ENCODE measurements around the gene ARHGAP26.

The ARHGAP26 gene

DNA sequence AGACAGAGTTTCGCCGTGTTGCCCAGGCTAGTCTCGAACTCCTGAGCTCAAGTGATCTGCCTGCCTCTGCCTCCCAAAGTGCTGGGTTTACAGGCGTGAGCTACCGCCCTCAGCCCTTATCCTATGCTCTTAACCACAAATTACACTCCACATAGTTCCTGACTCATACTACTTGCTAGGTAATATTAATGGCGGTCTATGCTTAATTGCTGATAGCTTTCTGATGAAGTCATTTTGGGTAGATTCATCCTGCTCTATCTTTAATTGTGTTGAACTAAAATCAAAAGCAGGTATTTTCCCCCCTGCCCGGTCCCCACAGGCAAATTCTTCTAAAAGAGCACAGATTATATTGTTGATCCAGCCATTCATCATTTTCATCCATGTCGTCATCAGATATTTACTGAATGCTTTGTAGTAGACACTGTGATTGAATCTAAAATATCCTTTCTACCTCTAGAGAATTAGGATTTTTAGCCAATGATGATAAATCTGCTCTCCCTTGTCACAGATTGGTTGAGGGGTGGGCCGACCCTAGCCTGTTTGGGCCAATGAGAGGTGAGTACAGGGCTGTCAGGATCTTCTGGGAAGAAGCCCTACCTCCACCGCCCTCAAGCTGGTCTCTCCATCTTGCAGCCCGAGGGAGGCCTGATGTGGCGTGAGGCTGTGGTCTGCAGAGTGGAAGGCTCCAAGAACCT, 488.5 kb downstream of the ARHGAP26 start:
- H3K27me3 ChIP-seq (ENCODE audit: control insufficient read depth, insufficient read depth, low read length), result no peaks in the 10 kb centered on the region
- no peaks in the 10 kb centered on the region for H3K9me3 ChIP-seq (ENCODE audit: control insufficient read depth, insufficient read depth, low read length)
- H3K4me1 ChIP-seq (ENCODE audit: control insufficient read depth, insufficient read depth, low read length), result no peaks in the 10 kb centered on the region
- H3K9ac ChIP-seq (ENCODE audit: low read depth, low read length), result no peak overlapping the region
- H3K27ac ChIP-seq (ENCODE audit: low read depth, low read length), result no peak overlapping the region
- H3K4me3 ChIP-seq (ENCODE audit: low read depth, low read length), result no peak overlapping the region
- no peaks in the 10 kb centered on the region for H3K36me3 ChIP-seq (ENCODE audit: control insufficient read depth, insufficient read depth, low read length)

DNA sequence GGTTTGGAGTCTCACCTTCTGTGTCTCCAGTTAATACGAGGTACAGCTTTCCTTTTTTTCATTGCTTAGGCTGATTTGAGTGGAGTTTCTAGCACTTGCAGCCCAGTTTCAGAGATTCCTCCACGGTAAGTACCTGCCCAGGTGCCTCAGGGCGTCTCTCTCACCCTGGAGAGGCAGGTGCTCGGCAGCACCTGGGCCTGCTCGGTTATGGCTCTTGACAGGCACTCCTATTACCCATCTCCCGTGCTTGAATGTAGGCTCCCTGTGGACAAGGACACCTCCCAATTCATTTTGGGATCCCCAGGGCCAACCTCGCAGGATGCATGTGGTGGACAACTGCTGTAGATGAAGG, 489.1 kb downstream of the ARHGAP26 start:
- H3K36me3 ChIP-seq (ENCODE audit: control insufficient read depth, insufficient read depth, low read length), result no peaks in the 10 kb centered on the region

DNA sequence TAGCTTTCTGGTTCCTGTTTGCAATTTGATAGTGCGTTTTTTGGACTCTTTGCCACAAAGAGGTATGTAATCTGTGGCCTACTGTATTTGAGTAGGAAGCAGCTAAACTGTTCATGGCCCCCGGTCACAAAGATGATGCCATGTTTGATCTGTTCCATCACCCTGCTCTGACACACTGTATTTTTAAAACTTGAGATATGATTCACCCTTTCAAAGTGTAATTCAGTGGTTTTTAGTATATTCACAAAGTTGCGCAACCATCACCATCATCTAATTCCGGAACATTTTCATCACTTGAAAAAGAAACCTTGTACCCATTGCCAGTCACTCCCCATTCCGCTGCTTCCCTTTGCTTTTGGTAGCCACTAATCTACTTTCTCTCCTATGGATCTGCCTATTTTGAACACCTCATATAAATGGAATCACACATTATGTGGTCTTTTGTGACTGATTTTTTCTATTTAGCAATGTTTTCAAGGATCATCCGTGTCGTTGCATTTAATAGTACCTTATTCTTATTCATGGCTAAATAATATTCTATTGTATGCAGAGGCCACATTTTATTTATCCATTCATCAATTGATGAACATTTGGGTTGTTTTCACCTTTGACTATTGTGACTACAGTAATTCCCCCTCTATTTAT, 491.7 kb downstream of the ARHGAP26 start:
- no peak overlapping the region for H3K4me3 ChIP-seq (ENCODE audit: low read depth, low read length)
- no peaks in the 10 kb centered on the region for H3K36me3 ChIP-seq (ENCODE audit: control insufficient read depth, insufficient read depth, low read length)
- H3K4me1 ChIP-seq (ENCODE audit: control insufficient read depth, insufficient read depth, low read length), result no peaks in the 10 kb centered on the region
- H3K9me3 ChIP-seq (ENCODE audit: control insufficient read depth, insufficient read depth, low read length), result no peaks in the 10 kb centered on the region
- no peaks in the 10 kb centered on the region for H3K27me3 ChIP-seq (ENCODE audit: control insufficient read depth, insufficient read depth, low read length)
- H3K27ac ChIP-seq (ENCODE audit: low read depth, low read length), result no peak overlapping the region
- H3K9ac ChIP-seq (ENCODE audit: low read depth, low read length), result no peak overlapping the region

More for the DNA sequence above, 489.1 kb downstream of the ARHGAP26 start:
- no peaks in the 10 kb centered on the region for H3K4me1 ChIP-seq (ENCODE audit: control insufficient read depth, insufficient read depth, low read length)
- no peak overlapping the region for H3K27ac ChIP-seq (ENCODE audit: low read depth, low read length)
- no peak overlapping the region for H3K4me3 ChIP-seq (ENCODE audit: low read depth, low read length)
- no peaks in the 10 kb centered on the region for H3K27me3 ChIP-seq (ENCODE audit: control insufficient read depth, insufficient read depth, low read length)
- no peak overlapping the region for H3K9ac ChIP-seq (ENCODE audit: low read depth, low read length)
- no peaks in the 10 kb centered on the region for H3K9me3 ChIP-seq (ENCODE audit: control insufficient read depth, insufficient read depth, low read length)

DNA sequence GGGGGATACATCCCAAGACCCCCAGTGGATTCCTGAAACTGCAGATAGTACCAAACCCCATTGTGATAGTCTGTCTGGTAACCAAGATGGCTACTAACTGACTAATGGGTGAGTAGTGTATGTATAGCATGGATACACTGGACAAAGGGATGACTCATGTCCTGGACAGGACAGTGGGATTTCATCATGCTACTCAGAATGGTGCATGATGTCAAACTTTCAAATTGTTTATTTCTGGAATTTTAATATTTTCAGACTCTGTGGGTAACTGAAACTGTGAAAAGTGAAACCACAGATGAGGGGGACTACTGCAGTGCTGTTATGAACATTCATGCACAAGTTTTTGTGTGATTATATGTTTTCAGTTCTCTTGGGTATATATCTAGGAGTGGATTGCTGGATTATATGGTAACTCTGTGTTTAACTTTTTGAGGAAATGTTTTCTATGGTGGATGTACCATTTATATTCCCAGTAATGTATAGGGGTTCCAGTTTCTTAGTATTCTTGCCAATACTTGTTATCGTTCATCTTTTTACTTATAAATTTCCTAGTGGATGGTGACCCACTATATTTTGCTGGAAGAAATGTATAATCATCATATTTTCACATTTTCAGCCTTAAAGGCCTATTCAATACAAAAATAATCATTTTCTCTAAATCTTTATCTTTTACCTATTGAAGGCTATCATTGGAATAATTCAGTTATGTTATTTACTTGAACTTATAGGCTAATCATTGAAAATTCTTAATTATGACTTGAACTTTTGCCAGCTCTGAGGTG, 492.4 kb downstream of the ARHGAP26 start:
- Histone ChIP-seq H3K36me3 (ENCODE audit: control insufficient read depth, insufficient read depth, low read length) (no peaks in the 10 kb centered on the region), H3K27me3 (ENCODE audit: control insufficient read depth, insufficient read depth, low read length) (no peaks in the 10 kb centered on the region), H3K9ac (ENCODE audit: low read depth, low read length) (no peak overlapping the region), H3K27ac (ENCODE audit: low read depth, low read length) (no peak overlapping the region), H3K4me1 (ENCODE audit: control insufficient read depth, insufficient read depth, low read length) (no peaks in the 10 kb centered on the region), H3K9me3 (ENCODE audit: control insufficient read depth, insufficient read depth, low read length) (no peaks in the 10 kb centered on the region), H3K4me3 (ENCODE audit: low read depth, low read length) (no peak overlapping the region)

DNA sequence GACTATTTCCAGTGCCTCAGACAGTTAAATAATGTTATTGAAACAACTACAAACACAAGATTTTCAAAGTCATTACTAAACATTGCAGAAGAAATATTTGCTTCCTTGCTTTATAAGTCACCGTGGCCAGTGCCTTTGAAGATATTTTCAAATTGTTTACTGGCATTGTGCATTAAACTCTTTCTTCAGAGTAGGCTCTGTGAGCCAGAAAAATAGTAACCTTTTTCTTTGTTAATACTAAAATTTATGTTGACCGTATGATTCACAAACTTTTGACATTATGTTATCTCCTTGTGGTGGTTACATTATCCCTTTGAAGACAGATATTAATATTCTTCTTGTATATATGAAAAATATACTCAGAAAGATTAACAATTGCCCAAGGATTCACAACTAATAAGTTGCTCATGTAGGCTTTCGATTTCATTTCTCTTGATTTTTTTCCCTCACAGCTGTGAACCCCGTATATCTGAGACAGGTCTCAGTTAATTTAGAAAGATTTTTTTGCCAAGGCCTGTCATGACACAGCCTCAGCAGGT, 493.2 kb downstream of the ARHGAP26 start:
- Histone ChIP-seq H3K27ac (ENCODE audit: low read depth, low read length) (no peak overlapping the region), H3K4me1 (ENCODE audit: control insufficient read depth, insufficient read depth, low read length) (no peaks in the 10 kb centered on the region), H3K9me3 (ENCODE audit: control insufficient read depth, insufficient read depth, low read length) (no peaks in the 10 kb centered on the region; the same call in 1 of the 2 replicates), H3K4me3 (ENCODE audit: low read depth, low read length) (no peak overlapping the region), H3K27me3 (ENCODE audit: control insufficient read depth, insufficient read depth, low read length) (no peaks in the 10 kb centered on the region), H3K36me3 (ENCODE audit: control insufficient read depth, insufficient read depth, low read length) (no peaks in the 10 kb centered on the region), H3K9ac (ENCODE audit: low read depth, low read length) (no peak overlapping the region)

DNA sequence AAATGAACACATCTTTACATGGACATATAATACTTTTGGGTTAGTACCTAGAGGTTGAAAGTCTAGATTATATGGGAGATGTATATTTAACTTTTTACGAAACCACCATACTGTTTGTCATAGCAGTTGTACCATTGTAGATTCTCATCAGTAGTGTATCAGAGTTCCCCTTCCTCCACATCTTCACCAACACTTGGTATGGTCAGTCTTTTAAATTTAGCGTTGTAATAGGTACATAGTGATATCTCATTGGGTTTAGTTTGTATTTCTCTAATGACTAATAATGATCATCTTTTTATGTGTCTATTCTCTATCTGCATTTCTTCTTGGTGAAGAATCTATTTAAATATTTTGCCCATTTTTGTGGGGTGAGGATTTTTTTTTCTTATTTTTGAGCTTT, 495.8 kb downstream of the ARHGAP26 start:
- Histone ChIP-seq H3K4me3 (ENCODE audit: low read depth, low read length) (no peak overlapping the region), H3K27me3 (ENCODE audit: control insufficient read depth, insufficient read depth, low read length) (no peaks in the 10 kb centered on the region)

DNA sequence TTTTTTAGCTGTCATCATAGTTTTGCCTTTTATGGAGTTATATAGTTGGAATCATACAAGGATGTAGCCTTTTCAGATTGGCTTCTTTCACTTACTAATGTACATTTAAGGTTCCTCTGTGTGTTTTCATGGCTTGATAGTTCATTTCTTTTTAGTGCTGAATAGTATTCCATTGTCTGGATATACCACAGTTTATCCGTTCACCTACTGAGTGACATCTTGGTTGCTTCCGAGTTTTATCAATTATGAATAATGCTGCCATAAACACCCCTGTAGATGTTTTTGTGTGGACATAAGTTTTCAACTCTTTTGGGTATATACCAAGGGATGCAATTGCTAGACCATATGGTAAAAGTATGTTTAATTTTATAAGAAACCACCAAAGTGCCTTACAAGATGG, 497.0 kb downstream of the ARHGAP26 start:
- H3K27ac ChIP-seq (ENCODE audit: low read depth, low read length), result no peak overlapping the region
- no peaks in the 10 kb centered on the region; the same call in 1 of the 2 replicates for H3K9me3 ChIP-seq (ENCODE audit: control insufficient read depth, insufficient read depth, low read length)
- H3K36me3 ChIP-seq (ENCODE audit: control insufficient read depth, insufficient read depth, low read length), result no peaks in the 10 kb centered on the region
- H3K27me3 ChIP-seq (ENCODE audit: control insufficient read depth, insufficient read depth, low read length), result no peaks in the 10 kb centered on the region
- no peak overlapping the region for H3K4me3 ChIP-seq (ENCODE audit: low read depth, low read length)
- no peaks in the 10 kb centered on the region for H3K4me1 ChIP-seq (ENCODE audit: control insufficient read depth, insufficient read depth, low read length)
- no peak overlapping the region for H3K9ac ChIP-seq (ENCODE audit: low read depth, low read length)

More for the DNA sequence above, 495.8 kb downstream of the ARHGAP26 start:
- no peaks in the 10 kb centered on the region for H3K4me1 ChIP-seq (ENCODE audit: control insufficient read depth, insufficient read depth, low read length)
- no peak overlapping the region for H3K9ac ChIP-seq (ENCODE audit: low read depth, low read length)
- H3K36me3 ChIP-seq (ENCODE audit: control insufficient read depth, insufficient read depth, low read length), result no peaks in the 10 kb centered on the region
- no peaks in the 10 kb centered on the region; the same call in 1 of the 2 replicates for H3K9me3 ChIP-seq (ENCODE audit: control insufficient read depth, insufficient read depth, low read length)
- no peak overlapping the region for H3K27ac ChIP-seq (ENCODE audit: low read depth, low read length)

DNA sequence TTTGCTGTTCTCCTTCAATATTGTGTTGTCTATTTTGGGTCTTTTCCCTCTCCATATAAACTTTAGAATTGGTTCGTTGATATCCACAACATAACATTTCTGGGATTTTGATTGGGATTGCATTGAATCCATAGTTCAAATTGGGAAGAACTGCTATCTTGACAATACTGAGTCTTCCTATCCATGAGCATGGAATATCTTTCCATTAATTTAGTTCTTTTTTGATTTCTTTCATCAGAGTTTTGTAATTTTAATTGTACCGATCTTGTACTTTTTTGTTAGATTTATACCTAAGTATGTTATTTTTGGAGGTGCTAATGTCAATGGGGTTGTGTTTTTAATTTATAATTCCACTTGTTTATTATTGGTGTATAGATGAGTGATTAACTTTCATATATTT, 498.2 kb downstream of the ARHGAP26 start:
- Histone ChIP-seq H3K4me3 (ENCODE audit: low read depth, low read length) (no peak overlapping the region), H3K9ac (ENCODE audit: low read depth, low read length) (no peak overlapping the region), H3K4me1 (ENCODE audit: control insufficient read depth, insufficient read depth, low read length) (no peaks in the 10 kb centered on the region), H3K9me3 (ENCODE audit: control insufficient read depth, insufficient read depth, low read length) (no peaks in the 10 kb centered on the region; the same call in 1 of the 2 replicates), H3K36me3 (ENCODE audit: control insufficient read depth, insufficient read depth, low read length) (no peaks in the 10 kb centered on the region), H3K27ac (ENCODE audit: low read depth, low read length) (no peak overlapping the region), H3K27me3 (ENCODE audit: control insufficient read depth, insufficient read depth, low read length) (no peaks in the 10 kb centered on the region)

DNA sequence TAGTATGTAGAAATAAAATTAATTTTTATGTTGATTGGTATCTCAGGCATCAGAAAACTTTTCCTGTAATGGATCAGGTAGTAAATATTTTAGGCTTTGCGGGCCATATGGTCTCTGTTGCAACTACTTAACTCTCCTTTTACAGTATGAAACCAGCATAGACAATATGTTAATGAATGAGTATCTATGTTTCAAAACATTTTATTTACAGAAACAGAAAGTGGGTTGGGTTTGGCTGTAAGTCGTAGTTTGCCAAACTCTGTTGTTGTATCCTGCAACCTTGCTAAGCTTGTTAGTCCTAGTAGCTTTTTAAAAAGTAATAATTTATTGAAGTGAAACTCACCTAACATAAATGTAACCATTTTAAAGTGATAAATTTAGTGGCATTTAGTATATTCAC, 501.3 kb downstream of the ARHGAP26 start:
- no peak overlapping the region for H3K27ac ChIP-seq (ENCODE audit: low read depth, low read length)
- H3K9me3 ChIP-seq (ENCODE audit: control insufficient read depth, insufficient read depth, low read length), result no peaks in the 10 kb centered on the region; the same call in 1 of the 2 replicates
- H3K4me1 ChIP-seq (ENCODE audit: control insufficient read depth, insufficient read depth, low read length), result no peaks in the 10 kb centered on the region
- H3K27me3 ChIP-seq (ENCODE audit: control insufficient read depth, insufficient read depth, low read length), result no peaks in the 10 kb centered on the region
- no peak overlapping the region for H3K4me3 ChIP-seq (ENCODE audit: low read depth, low read length)
- H3K9ac ChIP-seq (ENCODE audit: low read depth, low read length), result no peak overlapping the region
- no peaks in the 10 kb centered on the region for H3K36me3 ChIP-seq (ENCODE audit: control insufficient read depth, insufficient read depth, low read length)

DNA sequence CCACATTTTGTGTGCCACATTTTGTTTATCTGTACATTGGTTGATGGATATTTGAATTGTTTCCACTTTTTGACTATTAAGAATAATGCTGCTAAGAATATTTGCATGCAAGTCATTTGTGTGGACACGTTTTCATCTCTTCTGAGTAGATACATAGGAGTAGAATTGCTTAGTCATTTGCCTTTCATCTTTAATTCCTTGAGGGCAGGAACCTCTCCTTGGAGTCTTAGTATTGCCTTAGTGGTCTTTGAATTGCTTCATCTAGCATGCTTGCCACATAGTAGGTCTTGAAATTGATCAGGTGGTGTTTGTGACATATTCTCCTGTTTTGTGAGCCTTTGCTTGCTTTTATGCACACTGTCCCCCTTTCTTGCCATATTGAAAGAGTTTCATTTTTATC, 504.8 kb downstream of the ARHGAP26 start:
- H3K27me3 ChIP-seq (ENCODE audit: control insufficient read depth, insufficient read depth, low read length), result no peaks in the 10 kb centered on the region
- no peak overlapping the region for H3K9ac ChIP-seq (ENCODE audit: low read depth, low read length)
- no peak overlapping the region for H3K27ac ChIP-seq (ENCODE audit: low read depth, low read length)
- H3K4me3 ChIP-seq (ENCODE audit: low read depth, low read length), result no peak overlapping the region
- no peaks in the 10 kb centered on the region for H3K36me3 ChIP-seq (ENCODE audit: control insufficient read depth, insufficient read depth, low read length)
- H3K4me1 ChIP-seq (ENCODE audit: control insufficient read depth, insufficient read depth, low read length), result peaks cover 12% of the 10 kb centered on the region
- H3K9me3 ChIP-seq (ENCODE audit: control insufficient read depth, insufficient read depth, low read length), result no peaks in the 10 kb centered on the region
